Endothelial cell of umbilical vein (primary cell): ENCODE measurements around the gene MST1. TPM values are rescaled to one million over a fixed set of nuclear protein-coding genes. Genes with fewer than 3 reads are reported as not detected.
A peak's percentile ranks its signal among the peaks of the same experiment; 100 is the strongest.

Source experiments
- BruUV-seq: library from RNA; stranded (reverse); fragments of 400-500 nt; replicated peaks from 2 replicates; lab custom pipeline; 2021; lab: Mats Ljungman, UMichigan
- CTCF ChIA-PET: fragments of 300-600, 350-600 bp; sonication (Branson Sonifier 250); formaldehyde crosslinking; loops from one replicate; lab custom pipeline; 2021; ENCODE audit warnings: antibody characterized with exemption, inconsistent platforms; lab: Charles Lee
- POLR2A ChIA-PET: fragments of 300-600, 350-600 bp; sonication (Branson Sonifier 250); formaldehyde crosslinking; loops from one replicate; lab custom pipeline; 2021; ENCODE audit warnings: antibody characterized with exemption, inconsistent platforms; lab: Charles Lee
- DNase-seq: peaks from one replicate; pipeline ENCODE4 v3.0.0-alpha.2; 2011; ENCODE audit warnings: low read depth, low spot score
- FAIRE-seq: peaks from 2 replicates; lab custom pipeline; 2011; peaks lifted over from hg19 to GRCh38; lab: Jason Lieb, UNC
- H2AFZ ChIP-seq: 2 replicates; pipeline ENCODE4 v1.6.0; 2012; ENCODE audit warnings: low read depth, low read length, control low read depth, inconsistent platforms
- H3K27ac ChIP-seq: 2 replicates; pipeline ENCODE4 v1.5.1; 2011; ENCODE audit warnings: low read depth, mild to moderate bottlenecking, control low read depth, low read length, moderate library complexity; ENCODE audit not compliant: insufficient read depth
- H3K27me3 ChIP-seq, 2 experiments: 2 replicates each; pipeline versions ENCODE4 v1.6.0 to v1.6.1; 2011; ENCODE audit warnings: low read length in 2 of 2, mixed read lengths in 1 of 2; ENCODE audit not compliant: control insufficient read depth in 2 of 2, insufficient read depth in 2 of 2
- H3K36me3 ChIP-seq, 2 experiments: 2 replicates in 1 of 2; 3 replicates in 1 of 2; pipeline ENCODE4 v1.5.1; 2011; ENCODE audit warnings: low read length in 2 of 2, mild to moderate bottlenecking in 1 of 2, moderate library complexity in 1 of 2; ENCODE audit not compliant: control insufficient read depth in 2 of 2, insufficient read depth in 2 of 2; ENCODE audit errors: extremely low read depth in 1 of 2
- H3K4me1 ChIP-seq: 3 replicates; pipeline ENCODE4 v1.5.1; 2011; ENCODE audit warnings: mild to moderate bottlenecking, low read length; ENCODE audit not compliant: control insufficient read depth, insufficient read depth; ENCODE audit errors: extremely low read depth
- H3K4me2 ChIP-seq: 2 replicates; pipeline ENCODE4 v1.6.1; 2011; ENCODE audit warnings: low read length, control low read depth, mixed read lengths; ENCODE audit not compliant: insufficient read depth
- H3K4me3 ChIP-seq, 3 experiments: fragments of 200-600 bp in 1 of 3; sonication (generic), shearing (Covaris generic) in 1 of 3; replicated peaks in 1 of 3; 2 replicates each; pipeline ENCODE4 v1.5.1; 2011 to 2016; ENCODE audit warnings: control low read depth in 3 of 3, low read length in 3 of 3, mild to moderate bottlenecking in 2 of 3, inconsistent platforms in 1 of 3, low read depth in 1 of 3, moderate library complexity in 1 of 3; ENCODE audit not compliant: insufficient read depth in 1 of 3
- H3K79me2 ChIP-seq: 2 replicates; pipeline ENCODE4 v1.6.0; 2012; ENCODE audit warnings: low read length, inconsistent platforms; ENCODE audit not compliant: control insufficient read depth, insufficient read depth
- H3K9ac ChIP-seq: replicated peaks from 2 replicates; pipeline ENCODE3; 2011; ENCODE audit warnings: low read length, control low read depth; ENCODE audit not compliant: insufficient read depth; ENCODE audit errors: extremely low read depth
- H3K9me1 ChIP-seq: replicated peaks from 3 replicates; pipeline ENCODE4 v1.6.0; 2011; ENCODE audit warnings: mild to moderate bottlenecking, low read length; ENCODE audit not compliant: control insufficient read depth, insufficient read depth; ENCODE audit errors: extremely low read depth
- H3K9me3 ChIP-seq: replicated peaks from 2 replicates; pipeline ENCODE4 v1.5.1; 2012; ENCODE audit warnings: low read length, inconsistent platforms; ENCODE audit not compliant: control insufficient read depth, insufficient read depth
- H4K20me1 ChIP-seq: replicated peaks from 2 replicates; pipeline ENCODE3; 2011; ENCODE audit warnings: mild to moderate bottlenecking, low read length; ENCODE audit not compliant: control insufficient read depth, insufficient read depth; ENCODE audit errors: extremely low read depth
- EZH2 ChIP-seq: IDR thresholded peaks from 2 replicates; pipeline ENCODE4 v1.6.1; 2012; ENCODE audit warnings: borderline replicate concordance, low read depth, mild to moderate bottlenecking, moderate library complexity, low read length, inconsistent platforms; ENCODE audit not compliant: severe bottlenecking
- GATA2 ChIP-seq: IDR thresholded peaks from 2 replicates; pipeline ENCODE4 v1.7.0; 2011; ENCODE audit warnings: low read depth, mild to moderate bottlenecking, moderate library complexity, mixed read lengths, low read length; ENCODE audit not compliant: insufficient read length, insufficient read depth
- JUN ChIP-seq: IDR thresholded peaks from 2 replicates; pipeline ENCODE4 v1.6.1; 2011; ENCODE audit warnings: borderline replicate concordance, low read depth; ENCODE audit not compliant: insufficient read length, insufficient read depth
- MYC ChIP-seq: IDR thresholded peaks from one replicate; pipeline ENCODE4 v1.6.1; 2011; ENCODE audit warnings: mild to moderate bottlenecking, low read depth, low read length
- POLR2A ChIP-seq: IDR thresholded peaks from 2 replicates; pipeline ENCODE4 v1.6.1; 2012; ENCODE audit warnings: low read depth, mild to moderate bottlenecking, control low read depth, low read length
- POLR2AphosphoS5 ChIP-seq: IDR thresholded peaks from 2 replicates; pipeline ENCODE4 v1.6.1; 2012; ENCODE audit warnings: low read depth, mild to moderate bottlenecking, control low read depth, low read length, moderate library complexity; ENCODE audit not compliant: insufficient read depth
- dilution Hi-C: fragments of 300-500 bp; cut with MboI; formaldehyde crosslinking; loops from one replicate; pipeline ENCODE4 v1.15.0; 2019; ENCODE audit warnings: low sequenced_read_pairs; ENCODE audit not compliant: extremely low pct_ligation_motif_present
- intact Hi-C: fragments of 100-400 bp; cut with micrococcal nuclease; formaldehyde crosslinking; loops from one replicate; pipeline ENCODE4 v1.10.0; 2022
- polyA plus RNA-seq, 4 experiments: library from polyadenylated mRNA; depleted of rRNA in 3 of 4; stranded (reverse) in 3 of 4; unstranded in 1 of 4; fragments of >200 nt; gene quantifications; 2 replicates each; pipeline versions ENCODE4 v1.2.1 to v1.2.3, GENCODE V29; 2011 to 2012; ENCODE audit warnings: missing spikeins in 1 of 4
- total RNA-seq: library from RNA; stranded (reverse); gene quantifications from 2 replicates; pipeline ENCODE4 v1.2.3, GENCODE V29; 2021
- TF ChIP-seq, protein P1 (sequence below), 2 donors: IDR thresholded peaks; 1 replicate in 1 of 2; 2 replicates in 1 of 2; pipeline ENCODE4 v1.5.1; 2011; ENCODE audit warnings: low read length in 2 of 2, mild to moderate bottlenecking in 2 of 2, moderate library complexity in 2 of 2, control low read depth in 1 of 2, inconsistent platforms in 1 of 2, low read depth in 1 of 2; ENCODE audit not compliant: insufficient read depth in 1 of 2; ENCODE audit errors: extremely low read depth in 1 of 2
- TF ChIP-seq, protein P2 (sequence below): IDR thresholded peaks from 2 replicates; pipeline ENCODE4 v1.6.1; 2011; ENCODE audit not compliant: insufficient read depth, insufficient read length

The MST1 gene
- total and polyA plus RNA-seq, 2 donors (not counting 3 experiments of a cell fraction or from before 2014, with no cell fraction given), result 6.1 to 17.5 TPM

DNA sequence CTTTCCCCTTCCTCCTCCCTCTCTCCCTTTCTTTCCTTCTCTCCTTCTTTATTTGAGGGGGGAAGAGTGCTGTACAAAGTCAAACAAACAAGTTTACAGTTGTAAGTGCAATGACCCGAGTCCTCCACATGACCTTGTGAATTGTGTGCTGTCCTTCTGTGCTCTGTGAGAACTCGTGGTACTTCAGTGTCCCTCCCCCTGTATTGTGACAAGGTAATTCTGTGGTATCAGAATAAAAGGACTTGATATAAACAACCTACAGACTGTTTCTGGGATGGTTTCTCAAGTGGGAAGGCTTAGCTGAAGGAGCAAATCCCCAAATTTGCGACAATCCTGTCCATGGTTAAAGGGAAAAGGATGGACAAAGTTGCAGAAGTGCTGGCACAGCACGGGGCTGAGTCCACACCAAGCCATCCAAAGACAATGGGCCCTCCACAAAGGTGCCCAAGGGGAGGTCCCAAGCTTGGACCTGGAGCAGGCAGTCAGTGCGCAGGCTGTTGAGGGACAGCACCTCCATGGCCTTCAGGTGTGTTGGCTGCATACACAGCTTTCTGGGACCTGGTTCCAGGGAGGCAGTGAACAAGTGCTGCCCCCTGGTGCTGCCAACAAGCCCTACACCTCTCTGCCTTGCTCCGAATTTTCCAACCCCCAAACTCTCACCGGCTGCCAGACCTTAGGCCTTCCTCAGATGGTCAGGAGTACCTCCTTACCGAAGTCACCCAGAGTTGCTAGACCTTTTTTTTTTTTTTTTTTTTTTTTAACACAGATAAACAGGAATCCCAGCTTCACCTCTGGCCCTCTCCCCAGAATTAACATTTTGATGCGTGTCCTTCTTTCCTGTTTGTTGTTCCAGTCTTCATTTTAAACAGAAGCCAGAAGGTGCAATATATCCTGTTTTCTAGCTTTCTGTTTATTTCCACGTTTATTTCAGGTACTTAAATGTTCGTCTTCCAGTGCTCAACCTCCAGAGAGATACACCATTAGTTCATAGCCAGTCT, 17.7 kb downstream of the MST1 start:
- H3K4me3 ChIP-seq, result no peak overlapping the region
- intact Hi-C loops (loop anchor here (1.0 kb wide), 1 partner anchor 132 kb away; no protein-coding TSS in a partner anchor), dilution Hi-C loops (no loop called here)
- H3K9ac ChIP-seq, result no peak overlapping the region
- no peaks in the 10 kb centered on the region for H3K27me3 ChIP-seq
- FAIRE-seq, result peak; percentile 89
- no peak overlapping the region for H3K4me2 ChIP-seq
- peak; percentile 69 for DNase-seq
- no peaks in the 10 kb centered on the region for H3K9me3 ChIP-seq
- no peaks in the 10 kb centered on the region for H4K20me1 ChIP-seq
- H3K36me3 ChIP-seq, result no peaks in the 10 kb centered on the region
- peaks cover 3% of the 10 kb centered on the region for H3K79me2 ChIP-seq
- TF ChIP-seq POLR2A (no peak), POLR2AphosphoS5 (no peak), MYC (no peak), EZH2 (no peak), JUN (no peak), GATA2 (no peak)
- TF ChIP-seq, protein P1, sequence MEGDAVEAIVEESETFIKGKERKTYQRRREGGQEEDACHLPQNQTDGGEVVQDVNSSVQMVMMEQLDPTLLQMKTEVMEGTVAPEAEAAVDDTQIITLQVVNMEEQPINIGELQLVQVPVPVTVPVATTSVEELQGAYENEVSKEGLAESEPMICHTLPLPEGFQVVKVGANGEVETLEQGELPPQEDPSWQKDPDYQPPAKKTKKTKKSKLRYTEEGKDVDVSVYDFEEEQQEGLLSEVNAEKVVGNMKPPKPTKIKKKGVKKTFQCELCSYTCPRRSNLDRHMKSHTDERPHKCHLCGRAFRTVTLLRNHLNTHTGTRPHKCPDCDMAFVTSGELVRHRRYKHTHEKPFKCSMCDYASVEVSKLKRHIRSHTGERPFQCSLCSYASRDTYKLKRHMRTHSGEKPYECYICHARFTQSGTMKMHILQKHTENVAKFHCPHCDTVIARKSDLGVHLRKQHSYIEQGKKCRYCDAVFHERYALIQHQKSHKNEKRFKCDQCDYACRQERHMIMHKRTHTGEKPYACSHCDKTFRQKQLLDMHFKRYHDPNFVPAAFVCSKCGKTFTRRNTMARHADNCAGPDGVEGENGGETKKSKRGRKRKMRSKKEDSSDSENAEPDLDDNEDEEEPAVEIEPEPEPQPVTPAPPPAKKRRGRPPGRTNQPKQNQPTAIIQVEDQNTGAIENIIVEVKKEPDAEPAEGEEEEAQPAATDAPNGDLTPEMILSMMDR (IDR thresholded peaks at IDR 0.05; ENCODE audit: extremely low read depth in 1 of 2, insufficient read depth in 1 of 2, low read depth in 1 of 2, low read length in 2 of 2), result peak; percentile 70 to 96
- TF ChIP-seq, protein P2, sequence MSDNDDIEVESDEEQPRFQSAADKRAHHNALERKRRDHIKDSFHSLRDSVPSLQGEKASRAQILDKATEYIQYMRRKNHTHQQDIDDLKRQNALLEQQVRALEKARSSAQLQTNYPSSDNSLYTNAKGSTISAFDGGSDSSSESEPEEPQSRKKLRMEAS, result no peak
- H3K4me1 ChIP-seq, result peaks cover 4% of the 10 kb centered on the region
- H3K27ac ChIP-seq, result no peak overlapping the region
- no TSS peak for BruUV-seq
- CTCF ChIA-PET, result interaction anchor here (0.6 to 5.4 kb wide), 15 partner anchors 11 to 217 kb away, joined by 3 to 293 read pairs (median 4); partner anchors contain the start of gene BSN
- no peak overlapping the region for H2AFZ ChIP-seq
- H3K9me1 ChIP-seq, result no peaks in the 10 kb centered on the region
- POLR2A ChIA-PET, result interaction anchor here (0.9 to 1.0 kb wide), 2 partner anchors 131 to 132 kb away, joined by 3 to 9 read pairs; partner anchors contain the start of gene INKA1
